H9 (cell line): ENCODE results near the gene PLA2G2F. TPM values are rescaled to one million over a fixed set of nuclear protein-coding genes. Genes with fewer than 3 reads are reported as not detected.

Source experiments
- DNase-seq: peaks from one replicate; pipeline ENCODE4 v3.0.0-alpha.2; 2017
- H2AFZ ChIP-seq: one replicate; pipeline ENCODE4 v1.6.1; 2013; ENCODE audit warnings: mild to moderate bottlenecking, low read length, control low read depth, moderate library complexity
- H2AK5ac ChIP-seq: 2 replicates; pipeline ENCODE4 v1.6.1; 2013; ENCODE audit warnings: low read length, control low read depth, mixed read lengths; ENCODE audit not compliant: insufficient read length
- H2BK120ac ChIP-seq: one replicate; pipeline ENCODE4 v1.6.1; 2013; ENCODE audit warnings: low read depth, mild to moderate bottlenecking, low read length, control low read depth, inconsistent platforms; ENCODE audit not compliant: poor library complexity, severe bottlenecking
- H2BK12ac ChIP-seq: 2 replicates; pipeline ENCODE4 v1.6.1; 2013; ENCODE audit warnings: low read length, control low read depth, mixed read lengths, low read depth; ENCODE audit not compliant: insufficient read length
- H2BK15ac ChIP-seq: 2 replicates; pipeline ENCODE4 v1.6.1; 2013; ENCODE audit warnings: low read depth, low read length, control low read depth
- H2BK20ac ChIP-seq: one replicate; pipeline ENCODE4 v1.6.1; 2013; ENCODE audit warnings: low read depth, mild to moderate bottlenecking, low read length, control low read depth, inconsistent platforms; ENCODE audit not compliant: poor library complexity, severe bottlenecking
- H2BK5ac ChIP-seq: 2 replicates; pipeline ENCODE4 v1.6.1; 2013; ENCODE audit warnings: low read length, control low read depth, mixed read lengths; ENCODE audit not compliant: insufficient read length
- H3K14ac ChIP-seq: 2 replicates; pipeline ENCODE4 v1.6.1; 2013; ENCODE audit warnings: low read length, control low read depth; ENCODE audit not compliant: insufficient read depth
- H3K18ac ChIP-seq: 2 replicates; pipeline ENCODE4 v1.6.1; 2013; ENCODE audit warnings: low read depth, mild to moderate bottlenecking, mixed read lengths, low read length, control low read depth; ENCODE audit not compliant: insufficient read length
- H3K23ac ChIP-seq: 2 replicates; pipeline ENCODE4 v1.6.1; 2013; ENCODE audit warnings: low read length, control low read depth, mixed read lengths, low read depth; ENCODE audit not compliant: insufficient read length
- H3K23me2 ChIP-seq: 2 replicates; pipeline ENCODE4 v1.6.1; 2013; ENCODE audit warnings: low read depth, mild to moderate bottlenecking, mixed read lengths, low read length, control low read depth; ENCODE audit not compliant: insufficient read length, poor library complexity, severe bottlenecking
- H3K27ac ChIP-seq: 2 replicates; pipeline ENCODE4 v1.5.1; 2013; ENCODE audit warnings: low read length, control low read depth, mixed read lengths, low read depth; ENCODE audit not compliant: insufficient read length
- H3K27me3 ChIP-seq: 2 replicates; pipeline ENCODE4 v1.6.1; 2013; ENCODE audit warnings: low read length, control low read depth, inconsistent platforms; ENCODE audit not compliant: insufficient read depth
- H3K4ac ChIP-seq: 2 replicates; pipeline ENCODE4 v1.6.1; 2013; ENCODE audit warnings: low read depth, mild to moderate bottlenecking, control low read depth, inconsistent platforms, low read length, moderate library complexity
- H3K4me1 ChIP-seq: 2 replicates; pipeline ENCODE4 v1.6.1; 2013; ENCODE audit warnings: low read length, control low read depth, inconsistent platforms; ENCODE audit not compliant: insufficient read depth
- H3K4me2 ChIP-seq: 2 replicates; pipeline ENCODE4 v1.6.1; 2013; ENCODE audit warnings: low read length, control low read depth, mixed read lengths; ENCODE audit not compliant: insufficient read length, insufficient read depth
- H3K56ac ChIP-seq: 2 replicates; pipeline ENCODE4 v1.6.1; 2013; ENCODE audit warnings: low read depth, mild to moderate bottlenecking, mixed read lengths, low read length, control low read depth; ENCODE audit not compliant: insufficient read length
- H3K79me1 ChIP-seq: 2 replicates; pipeline ENCODE4 v1.6.1; 2013; ENCODE audit warnings: low read depth, mild to moderate bottlenecking, moderate library complexity, low read length, control low read depth, inconsistent platforms; ENCODE audit not compliant: insufficient read depth, poor library complexity, severe bottlenecking
- H3K79me2 ChIP-seq: 2 replicates; pipeline ENCODE4 v1.6.1; 2013; ENCODE audit warnings: low read length, control low read depth, inconsistent platforms; ENCODE audit not compliant: insufficient read depth
- H3K9ac ChIP-seq: 2 replicates; pipeline ENCODE4 v1.6.1; 2013; ENCODE audit warnings: low read length, control low read depth, mixed read lengths; ENCODE audit not compliant: insufficient read length; ENCODE audit errors: extremely low read depth
- H3K9me3 ChIP-seq: one replicate; pipeline ENCODE4 v1.6.1; 2013; ENCODE audit warnings: low read depth, low read length, inconsistent platforms; ENCODE audit not compliant: control insufficient read depth
- H3T11ph ChIP-seq: one replicate; pipeline ENCODE4 v1.6.1; 2013; ENCODE audit warnings: mild to moderate bottlenecking, low read length, control low read depth, inconsistent platforms
- H4K20me1 ChIP-seq: one replicate; pipeline ENCODE4 v1.6.1; 2013; ENCODE audit not compliant: control insufficient read depth, insufficient read length, insufficient read depth
- H4K5ac ChIP-seq: 2 replicates; pipeline ENCODE4 v1.6.1; 2013; ENCODE audit warnings: low read depth, mild to moderate bottlenecking, mixed read lengths, low read length, control low read depth; ENCODE audit not compliant: insufficient read length
- H4K8ac ChIP-seq: replicated peaks from 2 replicates; pipeline ENCODE4 v1.6.1; 2013; ENCODE audit warnings: low read length, control low read depth, mixed read lengths, low read depth; ENCODE audit not compliant: insufficient read length
- H4K91ac ChIP-seq: 2 replicates; pipeline ENCODE4 v1.6.1; 2013; ENCODE audit warnings: low read depth, mild to moderate bottlenecking, moderate library complexity, mixed read lengths, low read length, control low read depth; ENCODE audit not compliant: insufficient read length
- H3K27ac Mint-ChIP-seq, 3 experiments: 2 replicates in 2 of 3; 3 replicates in 1 of 3; pipeline ENCODE4 v1.8.0; 2020 to 2021; ENCODE audit warnings: mixed read lengths in 3 of 3, mild to moderate bottlenecking in 1 of 3, moderate library complexity in 1 of 3
- H3K27me3 Mint-ChIP-seq: 2 replicates; pipeline ENCODE4 v1.8.0; 2021; ENCODE audit warnings: low read depth, mild to moderate bottlenecking, moderate library complexity, mixed read lengths
- H3K36me3 Mint-ChIP-seq, 3 experiments: 2 replicates in 2 of 3; 3 replicates in 1 of 3; pipeline ENCODE4 v1.8.0; 2020 to 2021; ENCODE audit warnings: low read depth in 3 of 3, mixed read lengths in 3 of 3; ENCODE audit not compliant: insufficient read depth in 1 of 3
- H3K4me1 Mint-ChIP-seq, 2 experiments: 2 replicates each; pipeline ENCODE4 v1.8.0; 2020; ENCODE audit warnings: mixed read lengths in 2 of 2
- H3K4me3 Mint-ChIP-seq, 2 experiments: 2 replicates in 1 of 2; 3 replicates in 1 of 2; pipeline ENCODE4 v1.8.0; 2020 to 2021; ENCODE audit warnings: mild to moderate bottlenecking in 2 of 2, mixed read lengths in 2 of 2, moderate library complexity in 1 of 2
- H3K9me3 Mint-ChIP-seq, 2 experiments: 2 replicates in 1 of 2; 3 replicates in 1 of 2; pipeline ENCODE4 v1.8.0; 2020; ENCODE audit warnings: mild to moderate bottlenecking in 2 of 2, mixed read lengths in 2 of 2, moderate library complexity in 1 of 2
- CTCF ChIP-seq: fragments of 200-600 bp; sonication (generic); conservative IDR thresholded peaks from 3 replicates; pipeline ENCODE4 v1.8.0; 2021; ENCODE audit warnings: antibody characterized with exemption, mild to moderate bottlenecking
- WGBS: extraction: QIAGEN DNeasy Blood & Tissue Kit; methylation state at CpG from one replicate; pipeline ENCODE4 v1.1.7; 2013; ENCODE audit warnings: missing lambda C conversion rate, low lambda C conversion rate, mixed read lengths; ENCODE audit not compliant: insufficient read length; ENCODE audit errors: extremely low coverage; 5-methylcytosine and 5-hydroxymethylcytosine counted together
- total RNA-seq: library from RNA; stranded (reverse); gene quantifications from 2 replicates; pipeline ENCODE4 v1.2.1, GENCODE V29; 2021

Gene PLA2G2F
- total RNA-seq, 1 experiment from 2014 or later, result not detected

DNA sequence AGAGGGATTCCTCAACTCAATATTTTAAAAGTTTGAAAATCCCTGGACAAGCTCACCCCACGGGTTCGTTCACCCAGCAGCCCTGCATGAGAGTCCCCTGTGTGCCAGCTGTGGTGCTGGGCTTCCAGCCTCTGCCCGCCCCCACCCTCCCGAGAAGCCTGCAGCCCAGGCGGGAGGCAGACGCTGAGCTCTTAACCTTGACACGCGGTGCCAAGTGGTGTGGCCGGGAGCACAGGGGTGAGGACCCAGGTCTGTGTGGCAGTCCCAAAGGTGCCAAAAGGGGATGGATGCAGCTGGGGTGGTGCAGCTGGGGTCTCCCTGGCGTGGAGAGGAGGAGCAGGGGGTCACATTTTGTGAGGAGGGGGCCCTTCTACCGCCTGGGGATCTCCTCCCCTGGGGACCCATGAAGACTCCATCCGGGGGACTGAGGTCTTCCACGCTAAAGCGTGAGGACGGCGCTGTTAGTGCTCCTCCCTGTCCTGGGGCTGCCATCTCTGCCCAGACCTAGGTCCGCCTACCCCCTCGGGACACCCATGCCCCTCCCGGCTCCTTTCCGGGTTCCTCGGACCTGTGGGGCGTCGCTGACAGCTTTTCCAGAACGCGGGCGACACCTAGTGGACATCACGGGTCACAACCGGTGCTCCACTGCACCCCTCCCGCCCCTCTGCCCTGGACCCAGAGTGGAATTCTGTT, 12.9 kb downstream of the PLA2G2F start:
- Histone ChIP-seq H2AFZ (no peak overlapping the region), H2BK12ac (no peak overlapping the region), H3K9ac (no peak overlapping the region), H2BK120ac (no peak overlapping the region), H4K91ac (no peak overlapping the region), H3K23me2 (peaks cover 9% of the 10 kb centered on the region), H3K79me1 (no peaks in the 10 kb centered on the region), H3K4ac (no peak overlapping the region), H3K23ac (no peak overlapping the region), H3K56ac (no peak overlapping the region), H3K4me2 (peak overlapping the region; percentile 49), H2AK5ac (no peak overlapping the region), H3K14ac (no peak overlapping the region; the same call in 1 of the 2 replicates), H4K8ac (no peak overlapping the region), H3K79me2 (no peaks in the 10 kb centered on the region), H3K27ac (no peak overlapping the region), H3K4me1 (no peaks in the 10 kb centered on the region), H3T11ph (no peak overlapping the region), H3K27me3 (no peaks in the 10 kb centered on the region), H2BK15ac (no peak overlapping the region), H2BK5ac (no peak overlapping the region), H4K5ac (no peak overlapping the region), H2BK20ac (no peak overlapping the region), H3K9me3 (no peaks in the 10 kb centered on the region), H4K20me1 (no peaks in the 10 kb centered on the region), H3K18ac (peak overlapping the region; percentile 27)
- peaks cover 13 to 35% of the 10 kb centered on the region in 2 experiments for H3K4me1 Mint-ChIP-seq
- no CpG with 5 or more reads among the region's 29 CpGs for WGBS
- H3K4me3 Mint-ChIP-seq, result peak overlapping the region; percentile 51 to 64; a peak in 4 of 5 replicates
- peak; percentile 94 for TF ChIP-seq CTCF
- no peak overlapping the region for H3K27ac Mint-ChIP-seq
- peaks cover 3% of the 10 kb centered on the region; the same call in 1 of the 2 replicates for H3K27me3 Mint-ChIP-seq
- no peaks in the 10 kb centered on the region for H3K36me3 Mint-ChIP-seq
- no peaks in the 10 kb centered on the region for H3K9me3 Mint-ChIP-seq
- peak; percentile 89 for DNase-seq
